GM19043 (cell line): ENCODE measurements around the gene CUTC.
"Not testable (repeated sequence)": the region's sequence is repeated elsewhere in the genome, so short reads cannot be mapped to it uniquely, and the experiment has no call there.

ENCODE experiments used
- ATAC-seq: cut with Tn5 transposase; IDR thresholded peaks from one replicate; pipeline ENCODE4 v1.9.1; 2021; ENCODE audit warnings: low read depth; ENCODE audit not compliant: unreplicated experiment

Gene CUTC

GRCh38 chr10:99732033-99732842 is at the start of gene CUTC, which contains the start of gene COX15:
Gene CUTC, plus strand, starts transcription at chr10:99732234. Its CDS starts 115 bp downstream, at chr10:99732349.
Gene COX15, minus strand, starts transcription at chr10:99732127. Its CDS starts 78 bp downstream, at chr10:99732049.
- peak; percentile 76 for ATAC-seq

DNA sequence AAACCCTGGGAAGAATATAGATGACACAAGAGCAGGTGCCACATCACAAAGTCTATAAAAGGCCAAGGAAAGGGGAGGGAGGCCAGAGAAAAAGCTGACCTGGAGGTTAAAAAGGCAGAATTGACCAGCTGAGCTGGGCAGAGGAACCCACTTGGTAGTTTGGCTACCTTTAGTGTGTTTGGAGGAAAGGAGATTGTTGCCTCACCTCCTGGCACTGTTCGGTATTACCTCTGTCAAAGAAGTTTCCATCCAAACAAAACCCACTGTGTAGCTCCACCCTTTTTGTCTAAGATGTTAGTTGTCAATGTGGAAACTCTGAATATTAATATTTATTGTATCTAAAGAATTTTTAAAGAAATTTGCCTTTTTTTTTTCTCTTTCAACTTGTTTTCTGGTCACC is 49.3 kb upstream of the CUTC start:
- no peak for ATAC-seq

GRCh38 chr10:99685597-99685967 is 46.5 kb upstream of the CUTC start:
- ATAC-seq = peak; percentile 93

GRCh38 chr10:99689461-99689860 is 42.6 kb upstream of the CUTC start:
- ATAC-seq = no peak

GRCh38 chr10:99693933-99694583 is 38.0 kb upstream of the CUTC start:
- ATAC-seq = no peak

DNA sequence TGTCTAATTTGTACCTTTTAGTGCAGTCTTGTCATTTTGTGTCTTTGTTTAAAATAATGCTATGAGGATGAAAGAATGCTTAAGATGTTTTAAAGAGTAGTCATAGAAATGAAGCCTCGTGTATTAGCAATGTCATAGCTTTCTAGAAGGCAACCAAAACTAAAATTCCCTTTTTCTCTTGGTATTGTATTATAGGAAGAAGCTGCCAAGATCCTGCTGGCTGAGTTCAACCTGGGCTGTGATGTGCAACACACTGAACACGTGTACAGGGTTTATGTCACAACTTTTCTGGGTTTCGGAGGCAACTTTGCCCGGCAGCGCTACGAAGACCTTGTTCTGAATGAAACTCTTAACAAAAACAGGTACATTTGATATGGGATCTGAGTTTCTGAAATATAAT is 36.3 kb upstream of the CUTC start:
- ATAC-seq = no peak

GRCh38 chr10:99698504-99699080 is 33.4 kb upstream of the CUTC start:
- ATAC-seq = no peak

DNA sequence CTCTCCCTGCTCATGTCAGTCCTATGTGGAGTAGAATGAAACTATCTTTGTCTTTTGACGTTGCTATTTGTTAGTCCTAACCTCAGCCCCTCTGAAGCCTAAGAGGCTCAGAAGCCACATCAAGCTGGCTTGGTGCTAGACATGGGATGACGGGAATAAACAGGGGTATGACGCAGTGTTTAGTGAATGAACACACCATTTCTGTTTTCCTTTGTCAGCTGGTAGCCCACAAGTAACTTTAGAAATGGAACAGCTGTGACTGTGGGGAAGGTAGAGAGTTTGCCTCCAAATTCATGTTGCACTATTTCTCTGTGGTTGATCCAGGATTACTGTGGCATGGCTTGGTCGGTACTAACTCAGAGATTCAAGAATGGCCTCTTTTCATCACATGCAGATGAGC is 31.4 kb upstream of the CUTC start:
- ATAC-seq = no peak

- no peak for ATAC-seq
Measured at GRCh38 chr10:99708428-99709012, 23.5 kb upstream of the CUTC start.

- ATAC-seq = peak; percentile 68
Measured at GRCh38 chr10:99709480-99710229, 22.4 kb upstream of the CUTC start.

DNA sequence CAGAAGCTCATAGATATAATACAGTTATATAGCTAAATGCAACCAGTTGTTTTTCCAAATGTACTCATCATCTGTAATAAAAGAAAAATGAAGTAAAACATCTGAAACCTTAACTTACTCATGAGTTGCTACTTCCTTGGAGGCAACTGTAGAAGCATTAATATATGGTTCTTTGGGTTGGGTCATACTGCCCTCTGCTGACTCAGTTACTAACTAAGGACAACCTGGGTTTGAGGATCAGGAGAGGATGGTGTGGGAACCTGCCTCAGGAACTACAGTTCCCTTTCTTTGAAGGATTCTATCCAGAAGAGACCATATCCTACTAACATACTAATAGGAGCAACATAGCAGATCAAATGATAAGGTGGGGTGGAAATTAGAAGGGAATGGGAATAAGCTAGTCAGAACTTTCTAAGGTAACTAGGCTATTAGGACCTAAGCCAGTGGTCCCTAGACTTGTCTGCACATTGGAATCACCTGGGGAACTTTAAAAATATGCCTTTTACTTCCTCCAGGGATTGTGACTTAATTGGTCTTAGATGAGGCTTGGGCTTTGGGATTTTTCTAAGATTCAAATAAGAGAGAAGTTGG is 20.8 kb upstream of the CUTC start:
- peak; percentile 56 for ATAC-seq

- no peak for ATAC-seq
Measured at GRCh38 chr10:99714446-99714845, 17.6 kb upstream of the CUTC start.

GRCh38 chr10:99720387-99720786 is 11.6 kb upstream of the CUTC start:
- ATAC-seq = no peak

- no peak for ATAC-seq
Measured at GRCh38 chr10:99730026-99730425, 2.0 kb upstream of the CUTC start.

DNA sequence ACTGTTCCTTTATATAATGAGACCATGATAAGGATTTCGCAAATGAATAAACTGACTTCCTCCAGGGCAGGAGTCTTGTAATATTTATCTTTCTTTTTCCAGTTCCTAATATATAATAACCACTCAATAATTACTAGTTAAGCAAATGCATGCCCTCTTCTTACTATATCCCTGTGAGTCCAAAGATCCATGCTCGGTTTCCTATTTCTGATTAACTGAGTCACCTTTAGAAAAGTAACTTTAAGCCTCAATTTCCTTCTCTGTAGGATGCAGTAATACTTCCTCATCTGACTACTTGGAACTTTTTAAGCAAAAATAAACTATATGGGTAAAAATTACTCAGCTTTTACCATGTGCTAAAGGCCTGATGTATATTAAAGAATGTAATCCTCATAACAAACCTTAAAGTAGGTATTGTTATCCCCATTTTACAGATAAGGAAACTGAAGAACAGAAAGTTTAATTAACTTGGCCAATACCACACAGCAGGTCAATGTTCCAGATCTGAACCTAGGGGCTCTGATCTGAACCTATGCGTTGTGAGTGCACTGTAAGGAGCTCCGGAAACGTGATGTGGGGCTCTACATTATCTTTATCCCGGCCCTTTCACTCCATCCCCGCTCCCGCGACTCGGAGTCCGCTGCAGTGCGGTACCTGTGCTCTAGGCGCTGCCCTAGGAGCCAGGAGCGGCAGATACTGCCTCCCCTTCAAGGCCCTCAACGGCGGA is 565 bp upstream of the CUTC start:
- no peak for ATAC-seq

DNA sequence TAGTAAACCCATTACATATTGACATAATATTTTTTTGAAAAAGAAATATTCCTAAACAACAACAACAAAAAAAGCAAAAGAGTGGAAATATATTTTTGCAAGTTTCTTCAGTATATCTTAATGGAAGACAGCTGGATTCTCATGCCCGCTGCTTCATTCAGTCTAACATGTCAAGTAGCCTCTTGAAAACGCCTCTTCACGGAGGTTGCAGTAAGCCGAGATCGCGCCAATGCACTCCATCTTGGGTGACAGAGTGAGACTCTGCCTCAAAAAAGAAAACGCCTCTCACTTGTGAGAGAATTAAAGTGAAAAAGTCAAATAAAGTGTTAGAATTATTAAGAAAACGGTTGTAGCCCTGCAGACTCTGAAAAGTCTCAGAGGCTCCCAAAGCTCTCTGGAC is 1.3 kb downstream of the CUTC start:
- no peak for ATAC-seq

DNA sequence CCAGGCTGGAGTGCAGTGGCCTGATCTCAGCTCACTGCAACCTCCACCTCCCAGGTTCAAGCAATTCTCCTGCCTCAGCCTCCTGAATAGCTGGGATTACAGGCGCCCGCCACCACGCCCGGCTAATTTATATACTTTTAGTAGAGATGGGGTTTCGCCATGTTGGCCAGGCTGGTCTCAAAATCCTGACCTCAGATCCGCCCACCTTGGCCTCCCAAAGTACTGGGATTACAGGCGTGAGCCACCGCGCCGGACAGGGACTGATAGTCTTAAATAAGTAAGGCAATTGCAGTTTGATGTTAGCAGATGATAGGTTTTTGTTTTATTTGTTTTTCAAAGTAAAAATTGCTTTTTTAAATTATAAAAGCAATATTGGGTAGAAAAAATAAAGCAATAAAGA is 2.1 kb downstream of the CUTC start:
- ATAC-seq = not testable (repeated sequence)

- no peak for ATAC-seq
Measured at GRCh38 chr10:99740260-99740659, 8.2 kb downstream of the CUTC start.

- ATAC-seq = no peak
Measured at GRCh38 chr10:99740933-99741559, 9.0 kb downstream of the CUTC start.
